Measurements from ENCODE around the gene RPUSD2.

The RPUSD2 gene

DNA sequence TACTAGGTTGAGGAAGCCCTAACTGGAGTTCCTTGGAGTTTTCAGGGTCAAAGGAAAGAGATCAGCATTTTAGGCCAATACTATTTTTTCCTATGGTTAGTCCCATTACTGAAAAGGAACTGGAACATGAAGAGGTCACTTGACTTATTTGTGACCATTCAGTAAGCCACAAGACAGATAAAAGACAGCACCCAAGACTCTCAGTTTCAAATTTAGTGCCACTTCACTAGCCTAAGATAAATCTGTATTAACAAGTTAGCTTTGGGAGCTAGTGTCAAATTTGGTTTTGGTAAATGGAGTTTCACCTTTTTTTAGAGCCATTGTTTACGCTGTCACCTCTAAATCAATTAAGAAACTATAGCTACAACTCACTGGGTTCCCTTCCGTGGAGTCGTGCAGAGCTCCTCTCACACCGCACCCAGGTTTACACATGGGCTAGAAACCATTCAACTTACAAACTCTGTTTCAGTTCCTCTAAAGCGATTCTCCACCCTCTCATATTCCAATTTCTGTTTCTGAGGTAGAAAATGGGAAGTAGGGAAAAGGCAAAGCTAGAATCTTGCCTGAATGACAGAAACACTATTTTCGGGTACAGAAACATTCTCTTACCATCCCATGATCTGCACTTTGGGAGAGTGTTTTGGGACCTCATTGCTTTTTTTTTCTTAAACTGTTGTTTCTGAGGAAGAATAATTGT is 18.6 kb upstream of the RPUSD2 start:
- TF ChIP-seq, protein P1, sequence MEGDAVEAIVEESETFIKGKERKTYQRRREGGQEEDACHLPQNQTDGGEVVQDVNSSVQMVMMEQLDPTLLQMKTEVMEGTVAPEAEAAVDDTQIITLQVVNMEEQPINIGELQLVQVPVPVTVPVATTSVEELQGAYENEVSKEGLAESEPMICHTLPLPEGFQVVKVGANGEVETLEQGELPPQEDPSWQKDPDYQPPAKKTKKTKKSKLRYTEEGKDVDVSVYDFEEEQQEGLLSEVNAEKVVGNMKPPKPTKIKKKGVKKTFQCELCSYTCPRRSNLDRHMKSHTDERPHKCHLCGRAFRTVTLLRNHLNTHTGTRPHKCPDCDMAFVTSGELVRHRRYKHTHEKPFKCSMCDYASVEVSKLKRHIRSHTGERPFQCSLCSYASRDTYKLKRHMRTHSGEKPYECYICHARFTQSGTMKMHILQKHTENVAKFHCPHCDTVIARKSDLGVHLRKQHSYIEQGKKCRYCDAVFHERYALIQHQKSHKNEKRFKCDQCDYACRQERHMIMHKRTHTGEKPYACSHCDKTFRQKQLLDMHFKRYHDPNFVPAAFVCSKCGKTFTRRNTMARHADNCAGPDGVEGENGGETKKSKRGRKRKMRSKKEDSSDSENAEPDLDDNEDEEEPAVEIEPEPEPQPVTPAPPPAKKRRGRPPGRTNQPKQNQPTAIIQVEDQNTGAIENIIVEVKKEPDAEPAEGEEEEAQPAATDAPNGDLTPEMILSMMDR (IDR thresholded peaks at IDR 0.05; ENCODE audit: low read depth, low read length, missing control alignments) = no peak
- no peak for DNase-seq (ENCODE audit: extremely low read depth, low read depth)
- no peak overlapping the region for H3K4me3 ChIP-seq (replicated peaks; ENCODE audit: low read depth, low read length)

- DNase-seq (ENCODE audit: extremely low read depth, low read depth) = no peak
- no peak overlapping the region for H3K4me3 ChIP-seq (replicated peaks; ENCODE audit: low read depth, low read length)
- TF ChIP-seq, protein P1 (IDR thresholded peaks at IDR 0.05; ENCODE audit: low read depth, low read length, missing control alignments) = no peak
Observed at GRCh38 chr15:40554161-40554525, 15.0 kb upstream of the RPUSD2 start.

DNA sequence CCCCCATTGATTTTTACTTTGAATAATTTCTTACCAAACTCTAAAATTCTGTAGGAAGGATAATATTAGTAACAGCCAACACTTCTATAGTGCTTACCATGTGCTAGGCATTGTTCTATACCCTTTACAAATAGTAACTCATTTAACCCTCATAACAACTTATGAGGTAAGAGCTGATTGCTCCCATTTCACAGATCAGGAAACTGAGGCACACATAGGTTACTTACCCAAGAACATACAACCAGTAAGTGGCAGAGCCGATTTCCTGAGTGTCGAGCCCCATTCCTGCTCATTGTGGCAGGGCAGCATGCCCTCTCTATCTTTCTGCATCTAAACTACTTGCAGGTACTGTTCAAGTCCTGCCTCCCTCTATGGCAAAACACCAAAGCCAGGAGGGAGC is 13.2 kb upstream of the RPUSD2 start:
- no peak for DNase-seq (ENCODE audit: extremely low read depth, low read depth)
- TF ChIP-seq, protein P1 (IDR thresholded peaks at IDR 0.05; ENCODE audit: low read depth, low read length, missing control alignments) = no peak
- no peak overlapping the region for H3K4me3 ChIP-seq (replicated peaks; ENCODE audit: low read depth, low read length)

- no peak overlapping the region for H3K4me3 ChIP-seq (replicated peaks; ENCODE audit: low read depth, low read length)
- TF ChIP-seq, protein P1 (IDR thresholded peaks at IDR 0.05; ENCODE audit: low read depth, low read length, missing control alignments) = no peak
- DNase-seq (ENCODE audit: extremely low read depth, low read depth) = no peak
Observed at GRCh38 chr15:40558952-40559742, 10.0 kb upstream of the RPUSD2 start.

- no peak overlapping the region for H3K4me3 ChIP-seq (replicated peaks; ENCODE audit: low read depth, low read length)
- DNase-seq (ENCODE audit: extremely low read depth, low read depth) = no peak
- TF ChIP-seq, protein P1 (IDR thresholded peaks at IDR 0.05; ENCODE audit: low read depth, low read length, missing control alignments) = no peak
Observed at GRCh38 chr15:40562691-40563090, 6.4 kb upstream of the RPUSD2 start.

GRCh38 chr15:40563426-40563825 is 5.7 kb upstream of the RPUSD2 start:
- H3K4me3 ChIP-seq (replicated peaks; ENCODE audit: low read depth, low read length) = peak overlapping the region; percentile 95; the same call in 1 of the 2 replicates
- TF ChIP-seq, protein P1 (IDR thresholded peaks at IDR 0.05; ENCODE audit: low read depth, low read length, missing control alignments) = no peak
- DNase-seq (ENCODE audit: extremely low read depth, low read depth) = no peak

All from HFF-Myc (cell line).